HG02870 (cell line): ENCODE results near the gene LRMDA.

Experiments used
- ATAC-seq: cut with Tn5 transposase; IDR thresholded peaks from one replicate; pipeline ENCODE4 v1.9.1; 2021; ENCODE audit warnings: mild to moderate bottlenecking, moderate library complexity; ENCODE audit not compliant: unreplicated experiment

Gene LRMDA

GRCh38 chr10:76302961-76303630 is 871.7 kb downstream of the LRMDA start:
- no peak for ATAC-seq

- ATAC-seq: no peak
These were observed 872.4 kb downstream of the LRMDA start for GRCh38 chr10:76303682-76304316.

GRCh38 chr10:76305930-76306615 is 874.6 kb downstream of the LRMDA start:
- ATAC-seq: no peak

DNA sequence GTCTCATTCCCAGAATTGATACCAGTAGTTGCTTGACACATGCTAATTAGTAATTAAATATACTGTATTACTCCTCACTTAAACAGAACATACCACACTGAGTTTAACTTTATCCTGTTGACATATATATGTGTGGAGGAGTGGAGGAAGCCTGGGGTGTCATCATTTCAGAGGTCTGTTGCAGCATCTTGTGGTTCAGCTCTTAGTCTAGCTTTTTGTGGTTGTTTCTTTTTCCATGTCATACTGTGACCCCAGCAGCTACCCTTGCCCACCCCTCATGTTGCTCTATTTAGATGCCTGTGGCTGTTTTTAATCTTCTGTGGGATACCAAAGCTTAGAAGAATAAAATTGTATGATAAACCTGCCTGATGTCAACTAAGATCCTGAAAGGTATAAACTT is 875.4 kb downstream of the LRMDA start:
- ATAC-seq: no peak

- ATAC-seq: no peak
These were observed 877.6 kb downstream of the LRMDA start for GRCh38 chr10:76309070-76309469.

DNA sequence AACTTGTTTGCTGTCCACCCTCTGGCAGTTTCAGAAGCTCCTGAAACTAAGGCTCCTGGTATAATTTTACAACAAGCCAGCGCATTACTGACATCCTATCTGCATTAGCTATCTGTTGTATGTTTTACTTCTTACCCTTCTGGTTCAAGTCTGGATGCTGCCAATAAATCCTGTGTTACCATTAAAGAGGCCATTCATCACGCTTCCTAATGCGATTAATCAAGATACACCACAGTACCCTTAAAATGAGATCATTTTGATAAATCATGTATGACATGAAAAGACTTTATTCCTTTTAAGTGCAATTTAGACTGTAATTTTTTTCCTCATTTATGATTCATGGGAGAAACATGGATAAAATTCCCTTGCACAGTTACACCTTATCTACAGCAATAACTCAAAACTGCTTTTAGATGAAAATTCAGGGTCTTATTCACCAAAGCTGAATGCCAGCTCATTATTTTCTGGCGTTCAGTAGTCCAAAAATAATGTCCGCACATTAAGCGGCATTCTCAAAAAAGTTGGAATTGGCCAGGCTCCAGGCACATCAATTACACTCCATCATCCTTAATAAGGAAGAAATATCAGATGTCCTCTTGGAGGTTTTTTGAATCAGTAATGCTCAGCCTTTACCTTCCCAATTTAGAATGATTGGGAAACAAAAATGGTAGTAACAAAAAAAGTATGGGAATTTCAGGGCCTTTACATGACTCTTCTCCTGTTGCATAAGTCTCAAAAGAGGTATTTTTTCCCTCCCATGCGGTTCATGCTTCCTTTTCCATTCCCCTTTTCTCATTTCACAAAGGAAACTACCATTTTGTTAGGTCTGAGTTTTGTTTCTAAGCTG is 878.5 kb downstream of the LRMDA start:
- no peak for ATAC-seq

DNA sequence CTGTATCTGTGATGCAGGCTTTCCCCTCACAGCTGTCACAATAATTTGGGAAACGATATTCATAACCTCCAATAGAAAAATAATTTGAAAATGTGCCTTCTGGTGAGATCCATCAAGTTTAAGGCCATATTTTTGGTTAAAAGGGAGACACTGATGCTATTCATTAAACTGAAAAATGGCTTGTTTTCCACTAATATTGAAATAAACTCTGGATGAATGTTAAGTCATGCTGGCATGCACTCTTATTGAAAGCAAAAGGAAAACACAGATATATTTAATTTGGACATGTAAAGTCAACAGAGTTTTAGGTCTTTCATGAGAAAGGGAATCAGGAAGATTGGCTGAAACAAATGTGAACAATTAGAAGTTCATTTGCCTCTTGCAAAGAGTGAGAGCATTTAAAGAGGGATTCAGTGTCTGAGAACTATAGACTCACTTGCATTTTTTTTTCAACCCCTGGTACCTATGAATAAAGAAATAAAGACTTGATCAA is 879.2 kb downstream of the LRMDA start:
- ATAC-seq: no peak

GRCh38 chr10:76311752-76312636 is 880.6 kb downstream of the LRMDA start:
- no peak for ATAC-seq

DNA sequence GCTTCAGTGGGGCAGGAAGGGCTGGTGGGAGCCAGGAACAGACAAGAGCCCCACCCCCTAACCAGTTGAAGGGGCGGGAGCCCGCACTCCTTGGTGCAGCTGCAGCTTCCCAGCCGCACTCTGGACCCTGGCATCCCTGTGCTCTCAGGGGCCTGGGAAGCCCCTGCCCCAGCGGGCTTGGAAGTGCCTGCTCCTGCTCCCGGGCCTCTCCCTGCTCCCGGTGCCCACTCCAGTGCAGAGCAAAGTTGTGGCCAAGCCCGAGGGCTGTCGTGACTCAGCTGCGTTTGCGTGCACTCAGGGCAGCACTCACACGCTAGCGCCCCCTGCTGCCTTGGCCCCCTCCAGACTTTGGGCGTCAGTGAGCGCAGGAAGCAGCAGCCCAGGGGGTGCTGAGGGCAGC is 883.8 kb downstream of the LRMDA start:
- ATAC-seq: no peak

DNA sequence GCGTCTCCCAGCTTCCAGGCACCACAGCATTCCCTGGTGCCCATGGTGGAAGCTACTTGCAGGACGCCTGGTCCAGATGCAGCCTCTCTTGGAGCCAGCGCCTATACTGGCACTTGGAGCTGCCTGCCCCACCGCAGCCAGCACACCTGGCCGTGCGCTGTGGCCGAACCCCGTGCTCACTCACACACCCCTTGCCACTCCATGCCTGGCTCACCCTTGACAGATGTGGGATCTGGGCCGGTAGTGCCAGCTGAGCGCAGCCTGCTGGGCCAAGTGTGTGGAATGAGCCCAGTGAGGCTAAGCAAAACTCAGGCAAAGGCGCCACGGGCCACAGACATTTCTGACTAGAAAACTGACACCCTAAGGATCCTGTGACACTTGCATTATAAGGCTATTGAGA is 884.8 kb downstream of the LRMDA start:
- ATAC-seq: no peak

GRCh38 chr10:76317078-76317477 is 885.7 kb downstream of the LRMDA start:
- ATAC-seq: no peak

DNA sequence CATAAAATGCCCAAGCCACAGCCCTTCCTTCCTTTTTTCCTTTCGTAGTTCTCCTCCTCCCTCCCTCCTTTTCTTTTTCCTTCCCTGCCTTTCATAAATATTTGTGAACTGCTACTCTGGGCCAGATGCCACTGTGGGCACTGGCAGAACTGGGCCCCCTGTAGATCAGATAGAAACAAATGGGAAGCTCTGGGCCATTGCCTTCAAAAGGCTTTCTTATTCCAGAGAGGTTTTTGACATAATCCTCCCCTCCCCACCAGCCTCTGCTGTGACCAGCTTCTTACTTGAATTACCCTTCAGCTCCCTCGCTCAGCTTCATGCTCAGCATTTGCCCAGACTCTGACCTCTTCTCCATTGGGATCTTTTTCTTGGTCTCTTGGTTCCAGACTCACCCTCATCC is 886.8 kb downstream of the LRMDA start:
- ATAC-seq: no peak

DNA sequence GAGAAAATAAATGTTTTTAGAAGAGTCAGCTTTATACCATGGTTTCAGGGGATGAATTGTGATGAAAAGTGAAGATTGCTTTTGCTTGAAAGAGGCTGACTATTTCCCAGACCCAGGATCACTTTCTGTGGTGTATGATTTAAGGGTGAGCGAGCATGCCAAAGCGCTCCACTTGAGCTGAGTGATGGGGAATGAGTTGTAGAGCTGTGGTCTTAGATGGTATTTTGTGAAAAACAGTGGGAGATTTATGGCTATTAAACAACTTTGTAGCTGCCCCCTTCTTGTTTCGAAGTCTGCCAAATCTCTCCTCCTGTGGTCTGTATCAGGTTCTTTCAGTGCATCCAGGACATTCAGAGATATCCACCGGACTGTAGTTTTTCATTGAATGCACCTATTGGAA is 888.2 kb downstream of the LRMDA start:
- no peak for ATAC-seq

DNA sequence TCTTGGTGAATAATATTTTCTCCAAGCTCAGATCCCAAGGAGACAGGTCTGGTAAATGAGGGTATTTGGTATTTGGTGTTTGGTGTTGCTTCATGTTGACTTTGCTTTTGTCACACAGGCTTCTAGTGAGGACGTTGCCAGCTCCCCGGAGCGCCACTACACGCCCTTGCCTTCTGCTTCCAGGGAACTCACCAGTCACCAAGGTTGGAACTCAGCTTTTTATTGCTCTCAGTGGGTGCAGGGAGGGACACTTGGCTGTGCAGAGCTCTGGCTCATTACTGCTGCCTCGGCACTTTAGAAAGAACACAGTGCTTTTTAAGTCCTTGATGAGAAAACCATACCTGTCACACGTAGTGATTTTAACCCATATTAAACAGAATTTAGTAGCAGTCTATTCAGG is 892.9 kb downstream of the LRMDA start:
- ATAC-seq: no peak

DNA sequence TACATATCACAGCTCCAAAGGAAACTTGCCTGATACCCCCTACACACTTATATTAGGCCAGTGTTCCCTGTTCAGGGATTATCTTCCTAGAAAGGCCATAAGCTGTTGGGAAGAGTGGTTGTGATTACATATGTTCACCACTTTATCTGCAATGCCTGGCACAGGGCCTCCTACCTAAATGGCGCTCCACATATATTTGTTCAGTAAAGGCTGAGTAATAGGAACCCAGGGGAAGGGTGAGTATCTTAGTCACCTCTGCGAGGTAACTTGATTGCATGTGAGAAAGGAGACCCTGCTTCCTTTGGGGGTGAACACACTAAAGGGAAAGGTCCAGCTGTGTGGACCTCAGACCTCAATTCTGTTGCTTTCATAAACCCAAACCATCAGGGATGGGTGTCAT is 896.0 kb downstream of the LRMDA start:
- ATAC-seq: no peak

- ATAC-seq: no peak
These were observed 896.9 kb downstream of the LRMDA start for GRCh38 chr10:76328348-76328747.

- no peak for ATAC-seq
These were observed 898.6 kb downstream of the LRMDA start for GRCh38 chr10:76329891-76330575.

- no peak for ATAC-seq
These were observed 900.3 kb downstream of the LRMDA start for GRCh38 chr10:76331742-76332141.

DNA sequence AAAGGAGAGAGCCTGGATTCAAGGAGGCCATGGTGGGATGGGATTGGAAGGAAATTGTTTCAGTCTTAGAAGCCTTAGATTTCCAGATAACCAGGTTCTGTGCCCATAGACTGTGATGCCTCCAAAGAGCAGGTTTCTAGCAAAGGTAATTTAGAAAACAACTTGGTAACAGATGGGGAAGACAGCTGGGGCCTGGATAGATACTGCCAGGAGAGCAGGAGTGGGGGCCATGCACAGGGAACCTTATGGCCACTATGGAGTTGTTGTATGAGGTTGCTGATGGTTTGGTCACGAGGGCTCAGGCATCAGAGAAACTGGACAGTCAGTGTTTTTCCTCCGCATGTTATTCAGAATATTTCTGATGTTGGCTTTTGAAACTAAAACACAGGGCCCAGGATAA is 901.9 kb downstream of the LRMDA start:
- no peak for ATAC-seq

DNA sequence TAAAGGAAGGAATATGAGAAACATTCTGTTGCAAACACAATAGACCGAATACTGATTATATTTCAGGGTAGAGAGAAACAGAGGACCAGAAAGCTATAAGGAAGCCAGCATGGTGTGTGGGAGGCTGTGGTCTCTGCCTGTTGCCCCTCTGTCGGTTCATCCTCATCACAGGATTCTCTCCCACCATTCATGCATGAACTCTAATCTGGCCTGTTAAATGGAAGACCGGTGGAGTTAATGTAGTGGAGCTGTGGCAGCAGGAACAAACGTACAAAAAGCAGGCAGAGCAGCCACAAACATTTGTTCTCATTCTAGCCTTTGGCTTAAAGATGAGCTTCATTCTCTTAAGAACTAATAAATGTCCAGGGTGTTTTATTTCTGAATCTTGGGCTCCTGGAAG is 902.4 kb downstream of the LRMDA start:
- no peak for ATAC-seq
